Peyer's patch (tissue), 4 donors: ENCODE data around the gene KDM4C.

Experiments used
- CTCF ChIP-seq, 6 experiments: fragments of 450-650 bp in 4 of 6; fragments of 200-600 bp in 2 of 6; sonication (generic) in 1 of 6; IDR thresholded peaks; one replicate each; pipeline ENCODE4 v1.5.1; 2017 to 2019; ENCODE audit warnings: antibody characterized with exemption in 6 of 6, mild to moderate bottlenecking in 3 of 6, moderate library complexity in 1 of 6
- POLR2A ChIP-seq, 2 donors: fragments of 450-650 bp; IDR thresholded peaks; one replicate each; pipeline ENCODE4 v1.5.1; 2017; ENCODE audit warnings: antibody characterized with exemption in 2 of 2, mild to moderate bottlenecking in 2 of 2, moderate library complexity in 2 of 2

- TF ChIP-seq CTCF (IDR thresholded peaks at IDR 0.05) (no peak), POLR2A (IDR thresholded peaks at IDR 0.05) (no peak)
Observed at GRCh38 chr9:7180247-7180646, 422.5 kb downstream of the KDM4C start.
